HEK293T (cell line): Measurements from ENCODE around the gene CCM2.

Experiments used
- ELF4 ChIP-seq: fragments of 450-650 bp; IDR thresholded peaks from 2 replicates; pipeline ENCODE4 v1.6.1; 2017; ENCODE audit warnings: antibody characterized with exemption
- FOXK2 ChIP-seq: fragments of 450-650 bp; IDR thresholded peaks from 2 replicates; pipeline ENCODE4 v1.6.1; 2016; ENCODE audit warnings: mild to moderate bottlenecking
- FOXM1 ChIP-seq: fragments of 450-650 bp; IDR thresholded peaks from 2 replicates; pipeline ENCODE4 v1.6.1; 2017; ENCODE audit warnings: mild to moderate bottlenecking, borderline replicate concordance
- SP1 ChIP-seq: fragments of 450-650 bp; IDR thresholded peaks from 2 replicates; pipeline ENCODE4 v1.6.1; 2017
- TF ChIP-seq, protein P1 (sequence below): fragments of 450-650 bp; IDR thresholded peaks from 2 replicates; pipeline ENCODE4 v1.6.1; 2016

GRCh38 chr7:45092931-45093235, 92.9 kb downstream of the CCM2 start:
- TF ChIP-seq SP1 (no peak), ELF4 (no peak), FOXM1 (no peak), FOXK2 (no peak)
- TF ChIP-seq, protein P1, sequence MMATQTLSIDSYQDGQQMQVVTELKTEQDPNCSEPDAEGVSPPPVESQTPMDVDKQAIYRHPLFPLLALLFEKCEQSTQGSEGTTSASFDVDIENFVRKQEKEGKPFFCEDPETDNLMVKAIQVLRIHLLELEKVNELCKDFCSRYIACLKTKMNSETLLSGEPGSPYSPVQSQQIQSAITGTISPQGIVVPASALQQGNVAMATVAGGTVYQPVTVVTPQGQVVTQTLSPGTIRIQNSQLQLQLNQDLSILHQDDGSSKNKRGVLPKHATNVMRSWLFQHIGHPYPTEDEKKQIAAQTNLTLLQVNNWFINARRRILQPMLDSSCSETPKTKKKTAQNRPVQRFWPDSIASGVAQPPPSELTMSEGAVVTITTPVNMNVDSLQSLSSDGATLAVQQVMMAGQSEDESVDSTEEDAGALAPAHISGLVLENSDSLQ = no peak
